ENCODE results near the gene EXOSC7. TPM values are rescaled to one million over a fixed set of nuclear protein-coding genes. Genes with fewer than 3 reads are reported as not detected.
A peak's percentile ranks its signal among the peaks of the same experiment; 100 is the strongest.

Gene EXOSC7
- total and polyA plus RNA-seq, 2 of the 4 experiments (the other 2 are of a cell fraction): 61.6 to 62.2 TPM

GRCh38 chr3:44954962-44955361, 21.1 kb upstream of the EXOSC7 start:
- BruUV-seq (replicated peaks): no TSS peak
- no peak overlapping the region for H2BK5ac ChIP-seq (ENCODE audit: low read depth, low read length, poor library complexity, severe bottlenecking)
- no peaks in the 10 kb centered on the region for H3K27me3 ChIP-seq (ENCODE audit: control insufficient read depth, insufficient read depth, low read length)
- peaks cover 8% of the 10 kb centered on the region; the same call in 1 of the 2 replicates for H3K4me1 ChIP-seq (ENCODE audit: control insufficient read depth, insufficient read depth, low read length)
- intact Hi-C loops (cut with micrococcal nuclease): no loop called here
- H2BK120ac ChIP-seq (ENCODE audit: low read depth, low read length): no peak overlapping the region
- H3K14ac ChIP-seq (replicated peaks; ENCODE audit: low read depth, low read length): no peak overlapping the region
- H3K4ac ChIP-seq (ENCODE audit: low read depth, low read length): no peak overlapping the region
- H3K79me1 ChIP-seq (ENCODE audit: low read depth in 1 of 2, low read length in 2 of 2): peaks cover 33 to 87% of the 10 kb centered on the region in 2 experiments
- H2BK15ac ChIP-seq (ENCODE audit: low read depth, low read length): no peak overlapping the region
- H3K18ac ChIP-seq (ENCODE audit: low read depth, low read length): no peak overlapping the region
- H3K4me3 ChIP-seq (ENCODE audit: insufficient read depth, low read depth, low read length): no peak overlapping the region
- H2BK20ac ChIP-seq (ENCODE audit: low read depth, low read length): no peak overlapping the region
- ChIA-PET POLR2A (ENCODE audit: unreplicated experiment) (no interaction called here), CTCF (interaction anchor here (1.2 kb wide), 1 partner anchor 29 kb away, joined by 3 read pairs; no protein-coding TSS in a partner anchor)
- peak overlapping the region; percentile 72; the same call in 1 of the 2 replicates for H2AK5ac ChIP-seq (ENCODE audit: low read depth, low read length)
- DNase-seq (peak; percentile 70), ATAC-seq (ENCODE audit: low read depth) (peak; percentile 88)
- no peak overlapping the region for H3K27ac ChIP-seq (ENCODE audit: insufficient read depth, low read length)
- H4K8ac ChIP-seq (ENCODE audit: low read depth in 2 of 2, low read length in 2 of 2): no peak overlapping the region
- no peak overlapping the region for H3K23ac ChIP-seq (ENCODE audit: low read depth, low read length)
- TF ChIP-seq FOS (IDR thresholded peaks at IDR 0.05; ENCODE audit: low read depth, low read length) (peak; percentile 35; the same call in 1 of the 2 replicates), SMC3 (IDR thresholded peaks at IDR 0.05; ENCODE audit: low read depth, low read length) (no peak), CEBPB (IDR thresholded peaks at IDR 0.05; ENCODE audit: low read depth, low read length) (peak; percentile 6; the same call in 1 of the 2 replicates), RCOR1 (IDR thresholded peaks at IDR 0.05; ENCODE audit: insufficient replicate concordance, low read length) (no peak), RFX5 (IDR thresholded peaks at IDR 0.05; ENCODE audit: low read depth, low read length) (no peak), MAFK (IDR thresholded peaks at IDR 0.05; ENCODE audit: low read depth, low read length) (no peak), ELK1 (IDR thresholded peaks at IDR 0.05; ENCODE audit: borderline replicate concordance, low read depth, low read length) (no peak), POLR2A (IDR thresholded peaks at IDR 0.05; ENCODE audit: low read depth, low read length) (no peak)
- no peak overlapping the region for H3K56ac ChIP-seq (ENCODE audit: extremely low read depth, insufficient read depth, low read length)
- no peak overlapping the region for H3K4me2 ChIP-seq (ENCODE audit: low read depth, low read length)
- no peak overlapping the region for H4K91ac ChIP-seq (ENCODE audit: insufficient read depth, low read depth, low read length)
- no peak overlapping the region for H2AFZ ChIP-seq (replicated peaks; ENCODE audit: low read length, poor library complexity)
- H3K9me1 ChIP-seq (ENCODE audit: insufficient read depth, low read length): peaks cover 43% of the 10 kb centered on the region
- H3K36me3 ChIP-seq (ENCODE audit: control insufficient read depth, insufficient read depth, low read length): peaks cover 23% of the 10 kb centered on the region
- dilution Hi-C loops (cut with HindIII; ENCODE audit: low sequenced_read_pairs, unreplicated experiment): no loop called here
- no peak overlapping the region for H4K5ac ChIP-seq (ENCODE audit: low read depth, low read length)
- peaks cover 35% of the 10 kb centered on the region for H4K20me1 ChIP-seq (ENCODE audit: insufficient read depth, low read length)
- in situ Hi-C loops (cut with MboI; ENCODE audit: low sequenced_read_pairs): no loop called here
- H2AK9ac ChIP-seq (replicated peaks; ENCODE audit: low read depth, low read length, poor library complexity): peak overlapping the region; percentile 79
- H3K9ac ChIP-seq (ENCODE audit: low read depth, low read length): no peak overlapping the region
- H3K9me3 ChIP-seq (ENCODE audit: control insufficient read depth, insufficient read depth, low read length): no peaks in the 10 kb centered on the region
- WGBS, 2 experiments (ENCODE audit: extremely low coverage in 2 of 2, insufficient read length in 1 of 2): 100% methylated on average over 1 of the region's 3 CpGs; no CpG with 5 or more reads in 1 of the 2 experiments

Data from IMR-90 (cell line).